ENCODE data around the gene CEP85.

Gene CEP85

GRCh38 chr1:26233903-26234643, at the start of gene CEP85:
CEP85 (plus strand) TSS chr1:26234200; CDS start chr1:26239784, 5,584 bp downstream.
- peak; percentile 68 to 96 for DNase-seq

- no peak for DNase-seq
Measured at GRCh38 chr1:26184883-26185282, 49.1 kb upstream of the CEP85 start.

- no peak for DNase-seq
Measured at GRCh38 chr1:26187882-26188281, 46.1 kb upstream of the CEP85 start.

- no peak for DNase-seq
Measured at GRCh38 chr1:26188477-26188876, 45.5 kb upstream of the CEP85 start.

- DNase-seq: no peak
Measured at GRCh38 chr1:26189331-26189730, 44.7 kb upstream of the CEP85 start.

GRCh38 chr1:26189751-26190275, 44.2 kb upstream of the CEP85 start:
- DNase-seq: no peak

- no peak for DNase-seq
Measured at GRCh38 chr1:26190373-26190987, 43.5 kb upstream of the CEP85 start, which contains the start of gene CATSPER4. CATSPER4 (plus strand) TSS chr1:26190602; CDS start chr1:26190628, 26 bp downstream.

- no peak for DNase-seq
Measured at GRCh38 chr1:26191739-26192138, 42.3 kb upstream of the CEP85 start.

GRCh38 chr1:26195805-26196204, 38.2 kb upstream of the CEP85 start:
- no peak for DNase-seq

GRCh38 chr1:26197301-26197700, 36.7 kb upstream of the CEP85 start:
- DNase-seq: no peak

GRCh38 chr1:26197813-26198212, 36.2 kb upstream of the CEP85 start:
- DNase-seq: no peak

GRCh38 chr1:26200413-26200812, 33.6 kb upstream of the CEP85 start:
- no peak for DNase-seq

GRCh38 chr1:26203642-26204318, 30.2 kb upstream of the CEP85 start:
- DNase-seq: no peak

- no peak for DNase-seq
Measured at GRCh38 chr1:26210147-26210870, 23.7 kb upstream of the CEP85 start.

GRCh38 chr1:26212726-26213125, 21.3 kb upstream of the CEP85 start:
- no peak for DNase-seq

- DNase-seq: no peak
Measured at GRCh38 chr1:26213335-26213905, 20.6 kb upstream of the CEP85 start.

- DNase-seq: no peak
Measured at GRCh38 chr1:26215246-26215645, 18.8 kb upstream of the CEP85 start.

GRCh38 chr1:26218906-26219494, 15.0 kb upstream of the CEP85 start:
- no peak for DNase-seq

- no peak for DNase-seq
Measured at GRCh38 chr1:26220199-26220912, 13.6 kb upstream of the CEP85 start.

GRCh38 chr1:26221094-26221493, 12.9 kb upstream of the CEP85 start:
- DNase-seq: no peak

GRCh38 chr1:26224606-26225005, 9.4 kb upstream of the CEP85 start:
- no peak for DNase-seq
